GM12878 (cell line): Measurements from ENCODE around the gene ORC4.

Source experiments
- CBX5 ChIP-seq: sonication (generic); IDR thresholded peaks from 2 replicates; pipeline ENCODE4 v1.6.1; 2016; ENCODE audit warnings: low read depth, moderate library complexity, mild to moderate bottlenecking, inconsistent platforms
- CEBPB ChIP-seq, 2 experiments: fragments of 150-350 bp in 1 of 2; IDR thresholded peaks; 2 replicates each; pipeline ENCODE4 v1.6.1; 2012 to 2014; ENCODE audit warnings: low read depth in 2 of 2, low read length in 2 of 2, borderline replicate concordance in 1 of 2, inconsistent platforms in 1 of 2
- CTCF ChIP-seq, 3 experiments: IDR thresholded peaks in 2 of 3; conservative IDR thresholded peaks in 1 of 3; 2 replicates each; pipeline ENCODE4 v1.5.1; 2011; ENCODE audit warnings: low read depth in 3 of 3, low read length in 3 of 3, mild to moderate bottlenecking in 3 of 3, control low read depth in 2 of 3, moderate library complexity in 2 of 3, inconsistent platforms in 1 of 3, mixed read lengths in 1 of 3; ENCODE audit not compliant: control insufficient read depth in 2 of 3, insufficient read depth in 1 of 3; ENCODE audit errors: extremely low read depth in 1 of 3
- GABPA ChIP-seq: IDR thresholded peaks from 2 replicates; pipeline ENCODE4 v1.6.1; 2014; ENCODE audit warnings: antibody characterized with exemption, low read depth, mild to moderate bottlenecking, inconsistent platforms
- MTA3 ChIP-seq: IDR thresholded peaks from 2 replicates; pipeline ENCODE4 v1.6.1; 2012; ENCODE audit warnings: low read length, inconsistent platforms, borderline replicate concordance
- POLR2AphosphoS5 ChIP-seq: IDR thresholded peaks from 2 replicates; pipeline ENCODE4 v1.6.1; 2011; ENCODE audit warnings: mild to moderate bottlenecking, low read length, inconsistent platforms
- TAF1 ChIP-seq: IDR thresholded peaks from 2 replicates; pipeline ENCODE4 v1.6.1; 2011; ENCODE audit warnings: mild to moderate bottlenecking, low read depth, low read length, borderline replicate concordance

- TF ChIP-seq GABPA (no peak), TAF1 (no peak), CEBPB (IDR thresholded peaks at IDR 0.05; ENCODE audit: borderline replicate concordance in 1 of 2, low read depth in 2 of 2, low read length in 2 of 2) (no peak), MTA3 (no peak), CTCF (IDR thresholded peaks at IDR 0.05 in 2 of 3, conservative IDR thresholded peaks at IDR 0.05 in 1 of 3; ENCODE audit: control insufficient read depth in 2 of 3, extremely low read depth in 1 of 3, insufficient read depth in 1 of 3, low read depth in 3 of 3, low read length in 3 of 3) (no peak), POLR2AphosphoS5 (no peak), CBX5 (no peak)
Observed at GRCh38 chr2:148013876-148014275, 6.7 kb downstream of the ORC4 start.
